D721Med (cell line): ENCODE measurements around the gene PRRT1.
"Not testable (repeated sequence)": the region's sequence is repeated elsewhere in the genome, so short reads cannot be mapped to it uniquely, and the experiment has no call there.

Source experiments
- DNase-seq: peaks from one replicate; pipeline ENCODE4 v3.0.0; 2011; ENCODE audit warnings: low spot score; ENCODE audit not compliant: insufficient read length
- FAIRE-seq: peaks from 2 replicates; lab custom pipeline; 2011; peaks lifted over from hg19 to GRCh38; lab: Jason Lieb, UNC
- CTCF ChIP-seq: IDR thresholded peaks from 2 replicates; pipeline ENCODE4 v1.5.1; 2012; ENCODE audit warnings: mild to moderate bottlenecking, control low read depth; ENCODE audit not compliant: insufficient read depth; ENCODE audit errors: missing control alignments

Gene PRRT1

GRCh38 chr6:32108727-32109113, 43.0 kb downstream of the PRRT1 start:
- FAIRE-seq (no peak), DNase-seq (no peak)
- TF ChIP-seq CTCF, result no peak

GRCh38 chr6:32108094-32108627, 43.6 kb downstream of the PRRT1 start:
- no peak for TF ChIP-seq CTCF
- FAIRE-seq, result no peak

GRCh38 chr6:32107406-32107805, 44.3 kb downstream of the PRRT1 start:
- DNase-seq (no peak), FAIRE-seq (no peak)
- no peak for TF ChIP-seq CTCF

More at GRCh38 chr6:32108094-32108627, 43.6 kb downstream of the PRRT1 start:
- no peak for DNase-seq

- DNase-seq, result no peak
- TF ChIP-seq CTCF, result no peak
- no peak for FAIRE-seq
These were observed 46.3 kb downstream of the PRRT1 start for GRCh38 chr6:32105433-32105832.

GRCh38 chr6:32102255-32102654, 49.5 kb downstream of the PRRT1 start:
- DNase-seq (no peak), FAIRE-seq (no peak)
- TF ChIP-seq CTCF, result no peak

- FAIRE-seq, result not testable (repeated sequence)
These were observed 51.5 kb downstream of the PRRT1 start for GRCh38 chr6:32100251-32100650.

More at GRCh38 chr6:32100251-32100650, 51.5 kb downstream of the PRRT1 start:
- not testable (repeated sequence) for DNase-seq
